ENCODE measurements around the gene CCDC178.

Gene CCDC178

GRCh38 chr18:33291539-33291938 is 149.0 kb downstream of the CCDC178 start:
- Histone ChIP-seq H3K9me2 (replicated peaks; ENCODE audit: insufficient read depth, low read length) (no peaks in the 10 kb centered on the region), H3F3A (ENCODE audit: insufficient read depth) (no peaks in the 10 kb centered on the region), H3K4me3 (ENCODE audit: insufficient read depth, low read length, poor library complexity, severe bottlenecking) (no peak overlapping the region), H4K20me1 (ENCODE audit: low read depth, low read length) (no peaks in the 10 kb centered on the region; the same call in 1 of the 2 replicates), H3K27ac (ENCODE audit: low read depth, low read length) (no peak overlapping the region), H3K27me3 (ENCODE audit: low read length) (no peaks in the 10 kb centered on the region), H3K79me2 (ENCODE audit: insufficient read depth, low read length) (no peaks in the 10 kb centered on the region), H3K9ac (ENCODE audit: low read length) (no peak overlapping the region), H3K36me3 (ENCODE audit: low read length) (no peaks in the 10 kb centered on the region), H3K9me3 (ENCODE audit: insufficient read depth, low read length) (no peaks in the 10 kb centered on the region), H2AFZ (ENCODE audit: low read depth, low read length, severe bottlenecking) (no peak overlapping the region), H3K4me2 (ENCODE audit: low read depth, low read length, poor library complexity, severe bottlenecking) (no peak overlapping the region)
- no peak for TF ChIP-seq EZH2phosphoT487 (conservative IDR thresholded peaks at IDR 0.05; ENCODE audit: low read length)
- TF ChIP-seq CTCF (IDR thresholded peaks at IDR 0.05; ENCODE audit: insufficient read depth, low read length, poor library complexity, severe bottlenecking) = no peak

- Histone ChIP-seq H3K27me3 (ENCODE audit: low read length) (no peaks in the 10 kb centered on the region), H2AFZ (ENCODE audit: low read depth, low read length, severe bottlenecking) (no peak overlapping the region), H3K9me3 (ENCODE audit: insufficient read depth, low read length) (no peaks in the 10 kb centered on the region), H3K9me2 (replicated peaks; ENCODE audit: insufficient read depth, low read length) (no peaks in the 10 kb centered on the region), H3K4me3 (ENCODE audit: insufficient read depth, low read length, poor library complexity, severe bottlenecking) (no peak overlapping the region), H3K4me2 (ENCODE audit: low read depth, low read length, poor library complexity, severe bottlenecking) (no peak overlapping the region), H3K36me3 (ENCODE audit: low read length) (no peaks in the 10 kb centered on the region), H3K9ac (ENCODE audit: low read length) (no peak overlapping the region), H4K20me1 (ENCODE audit: low read depth, low read length) (no peaks in the 10 kb centered on the region; the same call in 1 of the 2 replicates), H3F3A (ENCODE audit: insufficient read depth) (no peaks in the 10 kb centered on the region), H3K79me2 (ENCODE audit: insufficient read depth, low read length) (no peaks in the 10 kb centered on the region), H3K27ac (ENCODE audit: low read depth, low read length) (no peak overlapping the region)
- TF ChIP-seq EZH2phosphoT487 (conservative IDR thresholded peaks at IDR 0.05; ENCODE audit: low read length) (no peak), CTCF (IDR thresholded peaks at IDR 0.05; ENCODE audit: insufficient read depth, low read length, poor library complexity, severe bottlenecking) (no peak)
These were observed 152.3 kb downstream of the CCDC178 start for GRCh38 chr18:33288082-33288716.

DNA sequence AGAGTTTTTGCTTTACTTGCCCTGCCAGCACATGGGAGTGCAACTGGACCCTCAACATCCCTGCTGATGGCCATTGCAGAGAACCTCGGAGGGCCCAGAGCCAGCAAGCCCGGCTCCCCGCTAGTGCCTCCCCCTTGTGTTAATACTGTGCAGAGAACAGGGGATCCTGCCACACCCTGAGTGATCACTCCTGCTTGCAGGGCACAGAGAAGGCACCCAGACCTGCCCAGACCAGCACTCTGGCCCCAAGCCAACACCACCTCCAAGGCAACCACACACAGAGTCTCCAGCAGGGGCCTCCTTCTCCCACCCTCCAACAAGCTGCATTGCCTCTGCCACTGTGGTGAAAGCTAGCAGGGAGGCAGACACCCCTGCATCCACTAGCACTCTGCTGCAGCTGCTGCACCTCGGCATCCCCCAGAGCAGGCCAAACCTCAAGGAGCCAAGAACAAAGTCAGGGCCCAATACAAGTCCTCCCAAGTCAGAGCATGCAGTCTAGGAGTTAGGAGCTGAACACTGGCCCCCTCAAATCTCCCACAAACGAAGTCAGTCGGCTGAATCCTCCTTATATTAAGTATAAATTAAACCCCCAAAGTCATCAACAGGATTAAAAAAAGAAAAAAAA is 157.7 kb downstream of the CCDC178 start:
- H3K4me3 ChIP-seq (ENCODE audit: insufficient read depth, low read length, poor library complexity, severe bottlenecking) = no peak overlapping the region
- no peak overlapping the region for H3K4me2 ChIP-seq (ENCODE audit: low read depth, low read length, poor library complexity, severe bottlenecking)
- no peaks in the 10 kb centered on the region; the same call in 1 of the 2 replicates for H4K20me1 ChIP-seq (ENCODE audit: low read depth, low read length)
- H2AFZ ChIP-seq (ENCODE audit: low read depth, low read length, severe bottlenecking) = no peak overlapping the region
- H3K9me2 ChIP-seq (replicated peaks; ENCODE audit: insufficient read depth, low read length) = no peaks in the 10 kb centered on the region
- no peaks in the 10 kb centered on the region for H3K27me3 ChIP-seq (ENCODE audit: low read length)
- TF ChIP-seq EZH2phosphoT487 (conservative IDR thresholded peaks at IDR 0.05; ENCODE audit: low read length) = no peak
- no peak for TF ChIP-seq CTCF (IDR thresholded peaks at IDR 0.05; ENCODE audit: insufficient read depth, low read length, poor library complexity, severe bottlenecking)
- no peak overlapping the region for H3K27ac ChIP-seq (ENCODE audit: low read depth, low read length)
- no peaks in the 10 kb centered on the region for H3F3A ChIP-seq (ENCODE audit: insufficient read depth)
- no peak overlapping the region for H3K9ac ChIP-seq (ENCODE audit: low read length)
- no peaks in the 10 kb centered on the region for H3K79me2 ChIP-seq (ENCODE audit: insufficient read depth, low read length)
- no peaks in the 10 kb centered on the region for H3K36me3 ChIP-seq (ENCODE audit: low read length)
- H3K9me3 ChIP-seq (ENCODE audit: insufficient read depth, low read length) = no peaks in the 10 kb centered on the region

Data from SU-DHL-6 (cell line).